G401 (cell line): Measurements from ENCODE around the gene CDC42BPB. TPM values are rescaled to one million over a fixed set of nuclear protein-coding genes. Genes with fewer than 3 reads are reported as not detected.

Experiments
- DNase-seq: peaks from one replicate; pipeline ENCODE4 v3.0.0-alpha.2; 2015; ENCODE audit warnings: low spot score
- in situ Hi-C: cut with HindIII; loops from 2 replicates; pipeline ENCODE4 v1.10.0; 2016; ENCODE audit warnings: low sequenced_read_pairs, mixed read lengths
- total RNA-seq: library from RNA; depleted of rRNA; stranded (reverse); fragments of >200 nt; shearing (Covaris generic); gene quantifications from 2 replicates; pipeline ENCODE4 v1.2.3, GENCODE V29; 2014; rRNA removed

The CDC42BPB gene, protein sequence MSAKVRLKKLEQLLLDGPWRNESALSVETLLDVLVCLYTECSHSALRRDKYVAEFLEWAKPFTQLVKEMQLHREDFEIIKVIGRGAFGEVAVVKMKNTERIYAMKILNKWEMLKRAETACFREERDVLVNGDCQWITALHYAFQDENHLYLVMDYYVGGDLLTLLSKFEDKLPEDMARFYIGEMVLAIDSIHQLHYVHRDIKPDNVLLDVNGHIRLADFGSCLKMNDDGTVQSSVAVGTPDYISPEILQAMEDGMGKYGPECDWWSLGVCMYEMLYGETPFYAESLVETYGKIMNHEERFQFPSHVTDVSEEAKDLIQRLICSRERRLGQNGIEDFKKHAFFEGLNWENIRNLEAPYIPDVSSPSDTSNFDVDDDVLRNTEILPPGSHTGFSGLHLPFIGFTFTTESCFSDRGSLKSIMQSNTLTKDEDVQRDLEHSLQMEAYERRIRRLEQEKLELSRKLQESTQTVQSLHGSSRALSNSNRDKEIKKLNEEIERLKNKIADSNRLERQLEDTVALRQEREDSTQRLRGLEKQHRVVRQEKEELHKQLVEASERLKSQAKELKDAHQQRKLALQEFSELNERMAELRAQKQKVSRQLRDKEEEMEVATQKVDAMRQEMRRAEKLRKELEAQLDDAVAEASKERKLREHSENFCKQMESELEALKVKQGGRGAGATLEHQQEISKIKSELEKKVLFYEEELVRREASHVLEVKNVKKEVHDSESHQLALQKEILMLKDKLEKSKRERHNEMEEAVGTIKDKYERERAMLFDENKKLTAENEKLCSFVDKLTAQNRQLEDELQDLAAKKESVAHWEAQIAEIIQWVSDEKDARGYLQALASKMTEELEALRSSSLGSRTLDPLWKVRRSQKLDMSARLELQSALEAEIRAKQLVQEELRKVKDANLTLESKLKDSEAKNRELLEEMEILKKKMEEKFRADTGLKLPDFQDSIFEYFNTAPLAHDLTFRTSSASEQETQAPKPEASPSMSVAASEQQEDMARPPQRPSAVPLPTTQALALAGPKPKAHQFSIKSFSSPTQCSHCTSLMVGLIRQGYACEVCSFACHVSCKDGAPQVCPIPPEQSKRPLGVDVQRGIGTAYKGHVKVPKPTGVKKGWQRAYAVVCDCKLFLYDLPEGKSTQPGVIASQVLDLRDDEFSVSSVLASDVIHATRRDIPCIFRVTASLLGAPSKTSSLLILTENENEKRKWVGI (N-terminal part only)
- total RNA-seq: 17.0 and 21.6 TPM in 2 replicates

DNA sequence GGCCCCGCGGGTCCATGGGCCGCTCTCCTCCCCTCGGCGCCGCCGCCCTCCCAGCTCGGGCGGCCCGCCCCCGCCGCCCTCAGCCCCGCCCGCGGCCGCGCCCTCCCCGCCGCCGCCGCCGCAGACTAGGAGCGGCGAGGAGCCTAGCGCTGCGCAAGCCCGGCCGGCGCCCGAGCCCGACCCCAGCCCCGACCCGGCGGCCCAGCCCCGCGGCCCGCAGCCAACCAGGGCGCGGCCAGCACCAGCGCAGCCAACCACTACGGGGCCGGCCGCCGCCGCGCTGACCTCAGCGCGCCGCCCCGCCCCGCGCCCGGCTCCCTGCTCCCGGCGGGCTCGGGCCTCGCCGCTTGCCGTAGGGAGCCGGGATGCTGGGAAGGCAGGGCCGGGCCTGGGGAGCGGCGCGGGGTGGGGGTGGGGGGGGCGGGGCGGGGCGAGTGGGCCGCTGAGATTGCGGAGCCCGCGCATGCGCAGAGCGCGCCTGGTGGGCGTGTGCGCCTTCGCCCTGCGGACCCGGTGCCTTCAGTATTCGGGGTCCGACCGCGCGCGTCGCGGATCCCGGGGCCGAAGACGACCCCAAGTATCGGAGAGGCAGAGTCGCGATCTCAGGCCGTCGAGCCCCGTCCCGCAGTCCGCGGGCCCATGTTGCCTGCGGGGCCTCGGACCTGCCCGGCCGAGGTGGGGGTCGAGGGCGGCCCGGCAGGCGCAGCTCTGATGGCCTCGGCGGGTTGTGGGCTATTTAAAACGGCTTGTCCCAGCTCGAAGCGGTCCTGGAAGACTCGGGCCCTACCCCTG lies at the start of gene CDC42BPB:
Gene CDC42BPB (minus strand): TSS at position 178 of the 792 bp plus-strand sequence. CDS start 376 bp downstream, outside the sequence.
- in situ Hi-C loops: no loop called here
- DNase-seq: peak; percentile 83

DNA sequence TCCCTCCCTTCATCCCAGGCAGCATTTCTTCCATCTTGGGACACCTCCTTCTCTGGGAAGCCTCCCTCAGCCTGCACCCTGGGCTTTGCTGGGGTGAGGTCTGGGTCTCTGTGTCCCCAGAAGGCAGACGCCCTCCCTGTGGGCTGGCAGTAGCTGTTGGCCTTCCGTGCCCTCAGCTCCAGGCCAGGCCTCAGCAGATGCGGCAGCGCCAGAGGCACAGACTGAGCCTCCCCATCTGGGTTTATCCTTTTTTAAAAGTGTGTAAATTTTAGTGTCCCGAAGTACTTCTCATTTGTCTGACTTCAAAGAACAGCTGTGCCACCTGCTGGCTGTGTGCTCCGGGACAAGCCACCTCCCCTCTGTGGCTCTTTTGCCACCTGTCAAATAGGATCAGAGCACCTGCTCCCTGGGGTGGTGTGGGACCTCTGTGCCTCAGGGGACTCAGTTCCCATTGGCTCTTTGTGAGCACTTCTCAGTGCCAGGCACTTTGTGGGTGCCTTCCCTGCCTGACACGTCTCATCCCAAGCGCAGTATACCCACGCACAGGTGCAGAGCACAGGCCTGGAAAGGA lies 48.3 kb upstream of the CDC42BPB start:
- in situ Hi-C loops: no loop called here
- DNase-seq: no peak

DNA sequence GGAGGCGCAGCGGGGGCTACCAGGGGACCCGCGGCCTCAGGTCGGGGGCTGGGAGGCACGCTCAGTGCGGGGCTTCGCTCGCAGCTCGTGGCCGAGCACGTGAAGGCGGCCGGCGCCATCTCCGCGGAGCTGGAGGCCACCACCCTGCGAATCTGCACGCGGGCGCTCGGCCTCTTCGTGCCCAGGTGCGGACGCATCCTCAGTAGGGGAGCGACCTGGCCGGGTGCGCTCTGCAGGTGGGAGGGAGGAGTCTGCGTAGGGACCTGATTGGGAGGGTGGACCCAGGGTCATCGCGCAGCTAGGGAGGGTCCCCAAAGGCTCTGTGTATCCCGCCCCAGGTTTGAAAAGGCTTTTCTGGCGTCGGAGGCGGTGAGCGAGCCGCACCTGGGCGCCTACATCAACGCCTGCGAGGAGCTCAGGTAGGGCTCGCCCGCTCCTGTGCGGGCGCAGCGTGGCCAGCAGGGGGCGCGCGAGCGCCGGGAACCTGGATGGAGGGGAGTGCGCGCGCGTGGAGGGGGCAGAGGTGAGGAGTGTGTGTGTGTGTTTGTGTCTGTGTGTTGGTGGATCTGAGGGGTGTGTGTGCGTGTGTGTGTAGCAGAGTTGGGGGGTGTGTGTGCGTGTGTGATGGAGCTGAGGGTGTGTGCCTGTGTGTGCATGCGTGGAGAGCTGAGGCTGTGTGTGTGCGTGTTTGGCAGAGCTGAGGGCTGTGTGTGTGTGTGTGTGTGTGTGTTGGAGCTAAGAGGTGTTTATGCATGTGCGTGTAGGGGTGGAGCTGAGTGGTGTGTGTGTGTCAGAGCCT lies 47.5 kb upstream of the CDC42BPB start:
- DNase-seq: peak; percentile 54
- in situ Hi-C loops: no loop called here

DNA sequence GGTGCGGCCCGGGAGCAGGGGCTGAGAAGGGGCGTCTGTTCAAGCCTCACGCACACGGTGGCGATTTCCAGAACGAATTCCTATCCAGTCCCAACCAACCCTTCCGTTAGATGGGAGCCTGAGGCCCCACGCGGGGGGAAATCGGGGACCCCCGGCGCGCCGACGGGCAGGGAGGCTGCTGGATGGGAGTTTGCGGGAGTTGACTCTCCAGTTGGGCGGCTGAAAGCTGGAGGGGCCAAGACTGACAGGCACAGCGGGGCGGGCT lies 47.0 kb upstream of the CDC42BPB start:
- no peak for DNase-seq

DNA sequence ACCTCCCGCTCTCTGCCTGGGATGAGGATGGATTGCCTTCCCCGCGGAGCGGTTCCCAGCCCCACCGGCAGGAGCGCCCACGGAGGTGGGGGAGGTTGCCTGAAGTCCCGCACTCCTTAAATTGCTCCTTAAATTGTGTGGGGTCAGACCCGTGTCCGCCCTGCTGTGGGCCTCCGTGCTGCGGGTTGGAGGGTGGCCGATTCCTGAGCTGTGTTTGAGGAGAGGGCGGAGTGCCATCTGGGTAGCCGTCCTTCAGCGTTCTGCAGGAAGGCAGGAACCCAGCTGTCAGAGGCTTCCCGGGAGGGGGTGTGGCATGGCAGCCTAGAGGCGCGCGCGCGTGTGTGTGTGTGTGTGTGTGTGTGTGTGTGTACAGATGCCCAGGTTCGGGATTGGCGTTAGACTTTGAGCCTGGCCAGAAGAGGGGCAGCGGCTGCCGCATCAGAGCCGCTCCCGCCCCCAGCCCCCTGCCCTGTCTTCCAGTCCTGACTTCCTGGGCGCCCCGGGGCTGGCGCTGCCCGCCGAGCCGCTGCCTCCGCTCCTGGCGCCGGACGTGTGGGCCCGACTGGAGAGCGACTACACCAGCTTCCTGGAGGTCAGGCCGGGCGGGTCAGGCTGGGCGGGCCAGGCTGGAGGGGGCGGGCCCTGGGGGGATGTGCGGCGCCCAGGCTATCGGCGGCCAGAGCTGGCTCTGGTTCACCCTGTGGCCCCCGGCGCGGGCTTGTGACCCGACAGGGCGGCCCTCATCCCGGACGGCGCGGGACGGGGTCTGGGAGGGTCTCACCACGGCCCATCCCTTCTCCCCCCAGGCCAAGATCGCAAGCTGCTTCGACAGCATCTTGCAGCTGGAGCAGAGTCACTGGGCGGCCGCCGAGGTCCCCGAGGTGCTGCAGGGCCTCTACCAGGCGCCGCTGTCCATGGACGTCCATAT lies 46.4 kb upstream of the CDC42BPB start:
- no peak for DNase-seq
- in situ Hi-C loops: no loop called here

More for the DNA sequence above, 47.0 kb upstream of the CDC42BPB start:
- in situ Hi-C loops: no loop called here

DNA sequence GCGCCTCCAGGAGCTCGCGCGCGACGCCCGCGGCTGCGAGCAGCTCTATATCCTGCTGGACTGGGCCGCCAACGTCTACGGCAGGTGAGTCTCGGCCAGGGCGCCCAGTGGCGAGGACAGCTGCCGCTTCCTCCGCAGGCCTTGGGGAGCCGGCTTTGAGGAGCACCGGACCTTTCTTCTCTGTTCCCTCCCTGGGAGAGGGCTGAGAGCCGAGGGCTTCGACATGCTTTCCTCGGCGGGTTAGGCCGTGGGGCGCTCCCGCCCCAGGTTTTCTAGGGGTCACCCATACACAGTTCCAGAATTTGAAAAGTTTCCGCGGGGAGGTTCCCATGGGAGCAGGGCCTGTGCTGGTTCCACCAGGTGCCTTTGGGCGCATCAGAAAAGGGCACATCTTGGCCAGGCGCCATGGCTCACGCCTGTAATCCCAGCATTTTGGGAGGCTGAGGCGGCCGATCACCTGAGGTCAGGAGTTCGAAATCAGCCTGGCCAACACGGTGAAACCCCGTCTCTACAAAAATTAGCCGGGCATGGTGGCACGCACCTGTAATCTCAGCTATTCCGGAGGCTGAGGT lies 45.4 kb upstream of the CDC42BPB start:
- no peak for DNase-seq
- in situ Hi-C loops: no loop called here

DNA sequence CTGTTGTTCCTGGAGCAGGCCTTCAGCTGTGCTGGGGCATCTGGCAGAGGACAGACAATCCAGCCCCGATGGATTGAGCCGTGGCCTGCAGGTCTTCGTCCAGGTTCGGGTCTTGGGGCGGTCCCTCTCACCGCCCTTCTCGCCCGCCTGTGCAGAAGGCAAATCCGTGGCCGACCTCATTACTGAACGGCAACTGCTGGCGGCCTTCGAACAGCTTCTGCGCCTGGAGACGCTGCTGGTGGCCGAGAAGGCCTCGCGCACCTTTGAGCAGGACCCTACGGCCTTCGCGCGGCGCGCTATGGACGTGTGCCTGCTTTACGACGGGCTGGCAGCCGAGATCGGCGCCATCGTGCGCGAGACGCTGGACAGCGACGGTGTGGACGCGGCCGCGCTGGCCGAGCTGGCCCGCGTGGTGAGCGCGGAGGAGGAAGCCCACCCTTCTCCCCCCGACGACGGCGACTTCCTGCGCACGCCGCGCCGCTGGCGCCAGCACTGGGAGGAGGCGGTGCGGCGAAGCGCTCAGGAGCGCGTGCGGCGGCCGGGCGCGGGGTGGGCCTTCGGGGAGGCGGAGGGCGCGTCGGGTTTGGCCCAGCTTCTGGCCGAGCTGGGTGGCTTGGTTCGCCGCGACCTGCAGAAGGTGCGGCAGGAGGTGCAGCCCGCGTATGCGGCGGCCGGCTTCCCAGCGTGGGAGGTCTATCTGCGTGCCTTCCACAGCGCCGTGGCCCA lies 44.8 kb upstream of the CDC42BPB start:
- in situ Hi-C loops: no loop called here

DNA sequence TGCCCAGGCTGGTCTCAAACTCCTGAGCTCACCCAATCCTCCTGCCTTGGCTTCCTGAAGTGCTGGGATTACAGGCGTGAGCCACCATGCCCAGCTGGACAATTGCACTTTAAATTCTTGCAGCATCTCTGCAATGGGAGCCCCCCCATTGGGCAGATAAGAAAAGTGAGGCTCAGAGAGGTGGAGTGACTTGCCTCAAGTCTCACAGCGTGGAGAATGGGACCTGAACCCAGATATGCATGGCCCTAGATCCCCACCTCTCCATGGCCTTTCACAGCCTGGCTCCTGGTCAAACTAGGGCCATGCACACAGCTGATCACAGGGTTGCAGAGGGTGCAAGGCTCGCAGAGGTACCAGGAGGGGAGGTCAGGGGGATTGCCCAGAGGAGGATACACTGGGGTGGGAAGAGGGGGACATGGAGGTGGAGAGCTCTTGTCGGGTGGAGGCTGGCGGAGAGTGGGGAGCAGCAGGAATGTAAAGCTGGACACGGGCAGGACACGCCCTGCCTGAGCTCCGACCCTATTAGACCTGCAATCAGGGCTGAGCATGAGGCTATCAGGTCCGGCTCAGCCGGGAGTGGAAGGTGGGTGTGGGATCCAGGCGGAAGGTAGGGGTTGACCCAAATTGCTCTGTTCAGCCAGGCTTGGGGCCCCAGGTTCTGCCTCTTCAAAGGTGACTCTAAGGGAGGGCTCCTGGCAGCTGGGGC lies 44.1 kb upstream of the CDC42BPB start:
- no peak for DNase-seq
- in situ Hi-C loops: no loop called here

More for the DNA sequence above, 44.8 kb upstream of the CDC42BPB start:
- no peak for DNase-seq

DNA sequence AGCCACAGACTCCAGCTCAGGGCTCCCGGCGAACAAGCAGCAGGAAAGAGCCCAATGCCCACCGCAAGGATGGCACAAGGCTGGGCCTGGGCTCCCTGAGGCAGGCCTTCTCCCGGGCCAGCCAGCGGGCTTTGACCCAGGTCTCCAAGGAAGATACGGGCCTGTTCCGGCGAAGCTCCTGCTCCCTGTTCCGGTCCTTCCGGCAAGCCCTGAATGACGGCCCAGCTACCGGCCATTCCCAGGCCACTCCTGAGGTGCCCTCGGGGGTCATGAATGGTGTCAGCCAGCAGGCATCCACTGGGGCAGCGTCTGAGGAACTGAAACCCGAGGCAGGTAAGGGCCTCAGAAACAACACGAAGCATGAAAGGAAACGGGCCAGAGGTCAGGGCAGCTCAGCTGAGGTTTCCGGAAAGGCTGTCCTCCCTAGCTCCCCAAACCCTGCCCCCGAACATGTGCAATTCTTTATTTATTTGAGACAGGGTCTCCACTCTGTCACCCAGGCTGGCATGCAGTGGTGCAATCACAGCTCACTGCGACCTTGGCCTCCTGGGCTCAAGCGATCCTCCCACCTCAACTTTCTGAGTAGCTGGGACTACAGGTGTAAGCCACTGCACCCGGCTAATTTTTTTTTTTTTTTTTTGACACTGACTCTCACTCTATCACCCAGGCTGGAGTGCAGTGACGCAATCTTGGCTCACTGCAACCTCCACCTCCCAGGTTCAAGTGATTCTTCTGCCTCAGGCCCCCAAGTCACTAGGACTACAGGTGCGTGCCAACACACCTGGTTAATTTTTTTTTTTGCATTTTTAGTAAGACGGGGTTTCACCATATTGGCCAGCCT lies 43.2 kb upstream of the CDC42BPB start:
- in situ Hi-C loops: no loop called here
- DNase-seq: no peak

DNA sequence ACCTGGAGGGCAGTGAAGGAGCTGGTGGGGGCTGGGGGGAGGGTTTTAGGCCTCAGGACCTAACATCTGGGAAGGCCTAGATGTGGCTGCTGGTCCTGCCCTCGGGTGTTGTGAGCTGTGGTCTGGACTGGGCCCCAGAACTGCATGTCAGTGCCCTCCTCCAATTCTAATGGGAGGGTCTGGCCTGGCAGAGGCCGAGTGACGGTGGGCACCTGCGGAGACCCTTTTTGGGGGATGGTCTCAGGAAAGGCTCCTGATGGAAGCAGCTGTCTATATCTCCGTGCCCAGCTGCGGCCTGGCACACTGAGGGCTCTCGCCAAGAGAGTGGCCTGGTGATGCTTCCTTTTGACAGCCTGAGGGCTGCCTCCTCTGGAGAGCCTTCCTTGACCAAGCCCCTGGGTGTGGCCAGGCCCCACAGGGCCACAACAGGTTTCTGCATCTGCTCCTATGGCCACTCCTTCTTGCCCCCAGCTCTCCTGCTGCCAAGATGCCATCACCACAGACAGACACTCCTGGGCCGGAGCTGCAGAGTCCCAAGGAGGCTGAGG lies 42.5 kb upstream of the CDC42BPB start:
- in situ Hi-C loops: no loop called here
- no peak for DNase-seq

DNA sequence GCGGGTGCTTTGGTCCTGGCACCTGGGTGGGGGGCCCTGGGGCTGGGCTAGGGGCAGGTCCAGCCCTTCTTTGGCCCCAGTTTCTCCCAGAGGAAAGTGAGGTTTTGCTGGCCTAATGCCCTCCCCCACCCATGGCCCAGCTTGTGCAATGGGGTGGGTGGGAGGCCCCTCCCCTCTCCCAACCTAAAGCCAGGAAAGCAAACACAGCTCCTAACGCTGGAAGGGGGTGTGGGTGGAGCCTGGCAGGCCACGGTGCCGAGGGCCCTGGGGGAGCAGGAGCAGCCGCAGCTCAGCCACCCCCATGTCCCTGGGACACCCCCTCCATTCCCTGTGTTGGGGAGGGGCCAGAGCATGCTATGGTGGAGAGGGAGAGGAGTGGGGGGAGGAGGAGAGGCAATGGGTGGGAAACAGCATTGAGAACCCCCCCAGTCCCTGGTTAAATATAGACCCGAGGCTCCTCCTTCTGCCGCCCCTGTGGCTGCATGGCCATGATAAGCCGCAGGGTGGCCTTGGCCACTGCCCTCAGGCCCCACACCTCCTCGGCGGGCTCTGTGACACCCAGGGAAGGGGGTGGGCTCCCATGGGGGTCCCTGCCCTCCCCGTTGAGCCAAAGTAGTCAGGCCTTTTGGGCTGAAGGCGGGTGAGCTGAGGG lies 41.9 kb upstream of the CDC42BPB start:
- DNase-seq: no peak
- in situ Hi-C loops: no loop called here

DNA sequence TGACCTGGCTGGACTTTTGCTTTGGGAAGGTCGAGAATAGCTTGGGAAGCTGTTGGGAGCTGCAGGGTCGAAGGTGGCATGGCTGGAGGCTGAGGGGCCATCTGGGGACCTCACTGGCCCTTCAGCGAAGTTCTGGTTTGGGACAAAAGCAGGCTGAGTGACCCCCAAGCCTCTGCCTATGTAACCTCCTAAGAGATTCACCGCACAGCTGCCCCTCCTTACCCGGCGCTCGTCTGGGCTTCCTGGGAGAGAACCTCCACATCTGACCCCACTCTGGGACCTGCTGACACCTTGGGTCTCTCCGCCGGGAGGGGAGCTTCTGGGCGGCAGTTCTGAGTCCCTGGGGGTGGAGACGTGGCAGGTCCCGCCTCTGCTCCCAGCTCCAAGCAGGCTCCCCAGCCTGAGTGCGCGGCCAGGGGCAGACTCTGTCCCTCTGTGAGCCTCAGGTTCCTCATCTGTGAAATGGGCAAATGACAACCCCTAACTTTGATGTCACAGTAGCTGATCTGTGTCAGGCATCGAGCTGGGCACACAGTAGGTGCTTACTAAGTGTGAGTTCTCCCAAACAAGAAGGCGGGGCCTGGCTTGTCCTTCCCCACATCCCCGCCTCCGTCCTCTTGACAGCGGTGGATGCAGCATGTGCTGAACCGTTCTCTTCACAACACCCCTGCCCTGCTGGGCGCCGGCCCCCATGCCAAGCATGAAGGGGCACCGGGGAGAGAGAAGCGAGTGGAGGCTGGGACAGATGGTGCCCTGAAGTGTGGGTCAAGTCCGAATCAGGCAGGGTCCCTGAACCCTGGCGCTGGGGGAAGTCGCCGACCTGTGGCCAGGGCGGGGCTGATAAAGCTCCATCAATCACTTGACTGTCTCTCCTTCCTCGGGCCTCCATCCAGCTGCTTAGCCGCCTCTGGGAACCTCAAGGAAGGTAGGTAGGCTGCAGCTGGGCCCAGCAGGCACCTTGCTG lies 40.9 kb upstream of the CDC42BPB start:
- in situ Hi-C loops: no loop called here
- no peak for DNase-seq
